Right renal pelvis (tissue), 4 donors: ENCODE results near the gene POLR1G. TPM values are rescaled to one million over a fixed set of nuclear protein-coding genes. Genes with fewer than 3 reads are reported as not detected.
A peak's percentile ranks its signal among the peaks of the same experiment; 100 is the strongest.

Source experiments
- DNase-seq, 4 donors: peaks; one replicate each; pipeline ENCODE4 v3.0.0-alpha.2; 2013; ENCODE audit warnings: low read depth in 4 of 4, low spot score in 3 of 4, missing footprints in 1 of 4
- polyA plus RNA-seq, 4 donors: library from polyadenylated mRNA; unstranded; fragments of 120-200 nt; gene quantifications; one replicate each; pipeline ENCODE4 v1.2.1, GENCODE V29; 2013; ENCODE audit not compliant: insufficient read length in 4 of 4

Gene POLR1G
- polyA plus RNA-seq = 1 to 10 TPM; 3.4 to 5.3 (median 3.9) TPM

GRCh38 chr19:45406226-45407090 lies at the start of gene POLR1G:
POLR1G (plus strand) TSS chr19:45406644; CDS start chr19:45406697, 53 bp downstream.
- peak in 2 of 4 donors; percentile 73 to 81 for DNase-seq

DNA sequence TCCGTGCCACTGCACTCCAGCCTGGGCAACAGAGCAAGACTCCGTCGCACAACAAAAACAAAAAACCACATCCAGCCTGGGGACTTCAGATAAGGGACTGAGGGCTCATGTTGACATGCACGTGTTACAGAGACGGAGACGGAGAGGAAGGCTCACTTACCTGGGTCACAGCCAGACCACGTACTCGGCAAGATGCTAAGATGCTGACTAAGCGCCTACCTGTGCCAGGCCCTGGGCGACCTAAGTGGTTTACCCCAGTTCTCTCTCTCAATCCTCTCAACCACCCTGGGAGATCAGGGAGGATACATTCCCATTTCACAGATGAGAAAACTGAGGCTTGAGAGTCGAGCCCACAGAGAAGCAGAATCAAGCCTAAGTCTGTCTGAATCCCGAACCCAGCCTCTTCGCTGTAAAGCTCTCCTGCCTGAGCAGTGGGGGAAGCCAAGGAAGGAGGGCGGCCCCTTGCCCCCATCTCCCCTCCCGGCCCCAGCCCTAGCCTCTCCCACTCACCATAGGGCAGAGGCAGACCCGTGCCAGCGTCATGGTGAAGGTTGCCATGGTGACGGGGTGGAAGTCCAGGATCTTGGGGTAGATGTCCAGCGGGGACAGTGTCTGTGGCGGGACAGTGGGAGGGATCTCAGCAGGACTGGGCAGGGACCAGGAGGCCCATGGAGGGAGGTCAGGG lies 49.5 kb upstream of the POLR1G start:
- DNase-seq = no peak

DNA sequence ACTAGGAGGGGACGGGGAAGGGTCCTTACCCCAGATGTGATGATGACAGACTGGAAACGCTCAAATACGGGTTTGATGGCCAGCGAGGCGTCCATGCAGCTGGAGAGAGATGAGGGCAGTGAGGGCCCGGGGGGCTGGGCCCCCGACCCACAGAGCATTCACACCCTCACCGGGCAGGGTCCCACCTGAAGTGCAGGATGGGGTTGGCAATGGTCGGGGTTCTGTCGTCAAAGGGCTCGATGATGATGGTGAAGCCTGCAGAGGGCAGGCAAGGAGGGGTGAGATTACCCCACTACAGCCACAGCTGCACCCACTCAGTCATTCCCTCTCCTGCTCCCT lies 49.0 kb upstream of the POLR1G start:
- DNase-seq = no peak

- no peak for DNase-seq
Measured at GRCh38 chr19:45358213-45358792, 48.1 kb upstream of the POLR1G start.

DNA sequence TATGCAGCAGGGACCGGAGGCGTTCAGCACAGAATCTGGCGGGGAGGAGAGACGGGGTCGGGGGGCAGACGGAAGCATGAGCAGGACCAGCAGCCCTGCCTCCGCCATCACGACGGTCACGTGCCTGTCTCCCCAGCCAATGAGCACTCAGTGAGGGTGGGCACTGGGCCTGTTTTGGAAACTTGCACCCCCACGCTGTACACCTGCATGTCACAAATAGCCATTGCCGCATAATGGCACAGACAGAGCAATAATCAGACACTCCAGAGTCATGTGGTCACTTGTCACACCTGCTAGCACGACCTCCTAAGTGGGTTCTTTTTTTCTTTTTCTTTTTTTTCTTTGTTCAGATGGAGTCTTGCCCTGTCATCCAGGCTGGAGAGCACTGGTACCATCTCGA lies 44.8 kb upstream of the POLR1G start:
- DNase-seq = no peak

- no peak for DNase-seq
Measured at GRCh38 chr19:45362291-45362690, 44.2 kb upstream of the POLR1G start.

GRCh38 chr19:45363861-45364459 lies 42.5 kb upstream of the POLR1G start:
- DNase-seq = no peak

DNA sequence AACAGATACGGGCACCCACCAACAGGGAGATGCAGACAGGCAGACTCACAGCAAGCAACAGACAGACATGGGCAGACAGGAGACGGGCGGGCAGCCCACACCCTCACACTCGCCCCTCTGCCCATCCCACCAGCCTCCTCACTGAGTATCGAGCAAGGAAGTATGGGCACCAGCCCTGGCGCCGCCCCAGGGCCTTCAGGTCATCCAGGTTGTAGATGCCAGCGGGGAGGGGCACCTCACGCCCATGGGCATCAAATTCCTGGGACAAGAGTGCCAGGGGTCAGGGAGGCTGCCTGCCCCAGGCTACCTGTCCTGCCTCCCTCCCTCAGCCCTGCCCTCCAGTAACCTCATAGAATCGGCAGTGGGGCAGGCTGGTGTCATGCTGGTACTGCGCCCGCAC lies 41.7 kb upstream of the POLR1G start:
- no peak for DNase-seq

GRCh38 chr19:45368127-45368526 lies 38.3 kb upstream of the POLR1G start:
- no peak for DNase-seq

DNA sequence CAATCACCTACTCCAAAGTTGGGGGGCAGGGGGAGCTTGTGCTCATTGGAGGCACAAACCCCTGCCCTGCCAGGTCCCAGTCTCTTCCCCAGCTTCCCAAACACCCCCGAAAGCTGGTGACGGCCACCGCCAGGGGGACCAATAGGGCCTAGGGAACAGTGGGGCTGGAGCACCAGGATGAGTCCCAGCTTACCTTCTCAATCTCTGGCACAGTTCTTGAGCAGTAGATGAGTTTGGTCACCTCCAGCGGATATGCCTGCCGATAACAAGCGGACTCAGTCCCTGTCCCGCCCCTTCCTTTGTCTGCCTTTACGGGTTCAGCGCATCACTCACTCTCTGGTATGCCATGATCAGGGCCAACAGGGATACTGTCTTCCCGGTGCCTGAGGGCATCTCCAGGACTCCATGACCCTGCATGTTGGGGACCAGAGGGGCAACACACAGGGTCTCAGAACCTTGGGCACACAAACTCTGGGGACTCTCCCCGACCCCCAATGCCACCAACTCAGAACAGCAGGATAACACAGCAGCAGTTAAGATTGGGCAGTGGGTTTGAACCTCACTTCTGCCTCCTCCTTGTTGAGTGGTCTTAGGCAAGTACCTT lies 37.6 kb upstream of the POLR1G start:
- no peak for DNase-seq

- DNase-seq = peak; percentile 99 to 100 (median 100)
Measured at GRCh38 chr19:45370410-45371204, 35.8 kb upstream of the POLR1G start, which contains the start of gene ERCC2. ERCC2 (minus strand) TSS chr19:45370573; CDS start chr19:45370540, 33 bp downstream.

DNA sequence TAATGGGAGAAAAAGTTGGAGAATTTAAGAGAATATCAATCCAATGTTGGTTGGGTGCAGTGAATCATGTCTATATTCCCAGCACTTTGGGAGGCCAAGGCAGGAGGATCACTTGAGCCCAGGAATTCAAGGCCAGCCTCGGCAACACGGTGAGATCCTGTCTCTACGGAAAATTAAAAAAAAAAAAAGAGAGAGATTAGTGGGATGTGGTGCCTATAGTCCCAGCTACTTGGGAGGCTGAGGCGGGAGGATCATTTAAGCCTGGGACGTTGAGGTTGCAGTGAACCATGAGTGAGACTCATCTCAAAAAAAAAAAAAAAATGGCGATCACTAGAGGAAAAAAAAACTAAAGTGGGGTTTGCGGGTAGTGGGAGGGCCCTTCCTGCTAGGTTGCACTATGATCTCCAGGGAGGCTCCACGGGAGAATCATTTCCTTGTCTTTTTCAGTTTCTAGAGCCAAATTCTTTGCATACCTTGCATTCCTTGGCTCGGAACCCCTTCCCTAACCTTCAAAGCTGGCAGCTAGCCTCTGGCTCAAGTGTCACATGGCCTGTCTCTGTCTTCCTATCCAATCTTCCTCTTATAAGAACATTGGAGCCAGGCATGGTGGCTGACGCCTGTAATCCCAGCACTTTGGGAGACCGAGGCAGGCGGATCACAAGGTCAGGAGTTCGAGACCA lies 30.3 kb upstream of the POLR1G start:
- peak in 3 of 4 donors; percentile 38 to 55 (median 44) for DNase-seq

DNA sequence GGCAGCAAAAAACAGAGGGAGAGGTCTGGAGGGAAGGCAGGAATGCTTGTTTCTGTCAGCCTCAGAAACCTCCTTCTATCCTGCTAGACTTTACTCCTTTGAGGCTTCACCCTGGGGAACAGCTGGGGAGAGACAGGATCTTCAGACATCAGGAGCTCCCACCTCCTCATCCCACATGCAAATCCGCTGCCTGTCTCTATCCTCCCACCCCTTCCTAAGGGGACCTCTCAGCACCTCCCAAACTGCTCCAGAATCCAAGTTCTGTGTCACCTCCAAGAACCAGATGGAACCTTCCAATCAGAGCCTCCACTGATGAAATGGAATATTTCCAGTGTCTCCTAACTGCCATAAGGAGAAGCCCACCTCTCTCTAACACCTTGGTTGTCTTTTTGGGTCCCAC lies 26.3 kb upstream of the POLR1G start:
- no peak for DNase-seq

DNA sequence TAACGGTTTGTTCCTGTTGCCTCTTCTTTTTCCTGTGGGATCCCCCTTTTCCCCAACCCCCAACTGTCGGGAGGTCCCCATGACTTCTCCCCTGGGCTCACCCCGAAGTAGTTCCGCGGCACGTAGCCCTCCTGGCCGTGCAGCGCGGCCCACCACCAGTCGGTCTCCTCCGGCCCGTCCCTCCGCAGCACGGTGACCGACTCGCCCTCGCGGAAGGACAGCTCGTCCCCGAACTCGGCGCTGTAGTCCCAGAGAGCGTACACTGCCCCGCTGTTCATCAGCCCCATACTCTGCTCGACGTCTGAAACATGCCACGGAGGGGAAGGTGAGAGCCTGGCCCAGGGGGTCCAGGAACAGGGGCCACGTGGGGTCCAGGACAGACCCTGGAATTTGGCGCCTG lies 24.0 kb upstream of the POLR1G start:
- no peak for DNase-seq

DNA sequence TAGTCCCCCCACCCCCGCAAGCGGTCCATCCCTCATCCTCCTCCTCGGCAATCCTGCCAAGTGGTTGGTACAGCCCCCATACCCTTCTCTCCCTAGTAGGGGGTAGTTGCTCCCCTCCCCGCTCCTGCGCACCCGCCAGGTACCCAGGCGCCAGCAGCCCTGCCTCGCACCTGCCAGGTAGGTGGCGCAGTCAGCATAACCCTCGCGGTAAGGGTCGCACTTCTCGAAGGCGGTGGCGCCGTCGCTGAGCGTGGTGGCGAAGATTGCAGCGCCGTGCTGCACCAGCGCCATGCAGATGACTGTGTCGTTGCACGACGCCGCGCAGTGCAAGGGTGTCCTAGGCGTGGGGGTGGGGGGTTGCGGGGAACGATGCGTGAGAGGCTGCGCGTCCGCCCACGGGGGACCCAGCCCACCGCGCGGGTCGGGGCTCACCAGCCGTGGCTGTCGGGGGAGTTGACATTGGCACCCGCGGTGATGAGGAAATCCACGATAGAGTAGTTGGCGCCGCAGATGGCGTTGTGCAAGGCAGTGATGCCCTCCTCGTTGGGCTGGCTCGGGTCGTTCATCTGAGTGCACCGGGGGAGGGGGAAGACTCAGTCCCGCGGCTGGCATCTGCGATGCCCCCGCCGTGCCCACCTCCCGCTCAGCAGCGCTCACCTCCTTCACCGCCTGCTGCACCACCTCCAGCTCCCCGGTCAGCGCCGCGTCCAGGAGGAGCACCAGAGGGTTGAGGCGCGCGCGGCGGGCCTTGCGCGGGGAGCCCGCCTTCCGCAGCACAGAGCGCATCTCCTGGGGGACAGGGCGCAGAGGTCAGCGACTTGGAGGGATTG lies 20.8 kb upstream of the POLR1G start:
- DNase-seq = no peak

GRCh38 chr19:45391346-45391745 lies 15.1 kb upstream of the POLR1G start:
- DNase-seq = no peak

DNA sequence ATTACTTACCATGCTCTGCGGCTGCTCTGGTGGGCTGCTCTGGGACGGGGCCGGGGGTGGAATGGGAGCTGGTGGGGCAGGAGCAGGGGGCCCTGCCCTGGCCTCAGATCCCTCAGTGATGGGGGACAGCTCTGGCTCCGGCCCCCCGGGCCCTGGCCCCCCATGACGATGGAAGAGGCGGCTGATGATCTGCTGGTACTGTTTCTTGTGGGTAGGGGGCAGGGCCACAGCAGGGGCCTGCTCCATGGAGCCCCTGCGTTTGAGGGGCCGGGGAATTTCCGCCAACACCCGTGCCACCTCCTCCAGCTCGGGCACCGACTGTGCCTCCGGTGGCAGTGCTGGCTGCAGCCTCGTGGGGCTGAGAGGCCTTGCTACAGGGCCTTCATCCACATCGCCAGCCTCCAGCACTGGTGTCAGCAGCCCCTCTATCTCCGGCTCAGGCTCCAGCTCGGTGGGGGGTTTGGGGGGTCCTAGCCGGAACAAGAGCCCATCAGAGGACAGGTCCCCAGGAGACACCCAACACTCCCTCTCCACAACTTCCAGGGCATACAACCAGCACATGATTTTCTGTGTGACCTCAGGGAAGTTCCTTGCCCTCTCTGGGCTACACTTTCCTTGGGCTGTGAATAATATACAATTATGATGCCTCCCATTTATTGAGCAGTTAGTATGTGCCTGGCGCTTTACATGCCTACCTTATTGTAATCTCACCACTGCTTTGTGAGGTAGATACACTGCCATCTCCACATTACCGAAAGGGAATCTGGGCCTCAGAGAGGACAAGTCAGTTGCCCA lies 14.4 kb upstream of the POLR1G start:
- no peak for DNase-seq
